ENCODE results near the gene CFAP157. TPM values are rescaled to one million over a fixed set of nuclear protein-coding genes. Genes with fewer than 3 reads are reported as not detected.

The CFAP157 gene
- total RNA-seq, 1 donor from 2014 or later, result not detected

DNA sequence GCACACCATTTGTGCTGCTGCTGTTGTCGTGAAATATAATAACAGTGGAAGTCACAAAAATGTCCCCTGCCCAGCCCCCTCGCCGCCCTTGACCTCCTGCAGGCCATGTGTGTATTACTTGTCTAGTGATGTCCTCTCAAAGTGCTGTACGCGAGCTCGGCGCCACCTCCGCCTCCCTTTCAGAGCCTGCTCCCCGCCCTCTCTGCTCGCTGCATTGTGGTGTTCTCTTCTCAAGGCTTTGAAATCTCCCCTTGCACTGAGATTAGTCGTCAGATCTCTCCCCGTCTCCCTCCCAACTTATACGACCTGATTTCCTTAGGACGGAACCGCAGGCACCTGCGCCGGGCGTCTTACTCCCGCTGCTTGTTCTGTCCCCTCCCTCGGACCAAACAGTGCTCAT is 14.7 kb upstream of the CFAP157 start:
- intact Hi-C loops (cut with micrococcal nuclease), result no loop called here
- ATAC-seq (ENCODE audit: low read depth) (no peak), DNase-seq (no peak)
- CTCF ChIA-PET, result no interaction called here
- POLR2A ChIA-PET, result no interaction called here
- Mint-ChIP-seq H3K4me1 (no peaks in the 10 kb centered on the region), H3K27me3 (no peaks in the 10 kb centered on the region), H3K9me3 (no peaks in the 10 kb centered on the region), H3K36me3 (ENCODE audit: low read depth) (no peaks in the 10 kb centered on the region), H3K27ac (no peak overlapping the region), H3K4me3 (no peak overlapping the region)
- TF ChIP-seq, protein P1, sequence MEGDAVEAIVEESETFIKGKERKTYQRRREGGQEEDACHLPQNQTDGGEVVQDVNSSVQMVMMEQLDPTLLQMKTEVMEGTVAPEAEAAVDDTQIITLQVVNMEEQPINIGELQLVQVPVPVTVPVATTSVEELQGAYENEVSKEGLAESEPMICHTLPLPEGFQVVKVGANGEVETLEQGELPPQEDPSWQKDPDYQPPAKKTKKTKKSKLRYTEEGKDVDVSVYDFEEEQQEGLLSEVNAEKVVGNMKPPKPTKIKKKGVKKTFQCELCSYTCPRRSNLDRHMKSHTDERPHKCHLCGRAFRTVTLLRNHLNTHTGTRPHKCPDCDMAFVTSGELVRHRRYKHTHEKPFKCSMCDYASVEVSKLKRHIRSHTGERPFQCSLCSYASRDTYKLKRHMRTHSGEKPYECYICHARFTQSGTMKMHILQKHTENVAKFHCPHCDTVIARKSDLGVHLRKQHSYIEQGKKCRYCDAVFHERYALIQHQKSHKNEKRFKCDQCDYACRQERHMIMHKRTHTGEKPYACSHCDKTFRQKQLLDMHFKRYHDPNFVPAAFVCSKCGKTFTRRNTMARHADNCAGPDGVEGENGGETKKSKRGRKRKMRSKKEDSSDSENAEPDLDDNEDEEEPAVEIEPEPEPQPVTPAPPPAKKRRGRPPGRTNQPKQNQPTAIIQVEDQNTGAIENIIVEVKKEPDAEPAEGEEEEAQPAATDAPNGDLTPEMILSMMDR (IDR thresholded peaks at IDR 0.05), result no peak

DNA sequence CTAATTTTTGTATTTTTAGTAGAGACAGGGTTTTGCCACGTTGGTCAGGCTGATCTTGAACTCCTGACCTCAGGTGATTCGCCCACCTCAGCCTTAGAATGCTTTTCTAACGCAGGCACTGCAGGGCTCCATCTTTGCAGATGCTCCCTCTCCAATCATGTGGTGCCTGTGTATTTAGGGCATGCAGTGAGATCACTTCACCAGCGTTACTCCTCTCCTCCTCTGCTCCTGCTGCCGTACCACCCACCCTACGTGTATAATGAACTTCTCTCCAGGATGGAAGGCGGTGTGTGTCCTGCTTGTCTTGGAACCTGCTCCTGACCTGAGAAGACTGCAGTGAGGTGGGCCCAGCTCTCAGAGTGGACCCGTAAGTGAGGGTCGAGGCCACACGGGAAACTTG is 13.6 kb upstream of the CFAP157 start:
- intact Hi-C loops (cut with micrococcal nuclease), result no loop called here
- Mint-ChIP-seq H3K27me3 (no peaks in the 10 kb centered on the region), H3K4me1 (no peaks in the 10 kb centered on the region), H3K36me3 (ENCODE audit: low read depth) (no peaks in the 10 kb centered on the region), H3K9me3 (no peaks in the 10 kb centered on the region), H3K27ac (no peak overlapping the region), H3K4me3 (no peak overlapping the region)
- no peak for ATAC-seq (ENCODE audit: low read depth)
- POLR2A ChIA-PET, result no interaction called here
- TF ChIP-seq, protein P1 (IDR thresholded peaks at IDR 0.05), result no peak
- CTCF ChIA-PET, result no interaction called here
- no peak for DNase-seq

DNA sequence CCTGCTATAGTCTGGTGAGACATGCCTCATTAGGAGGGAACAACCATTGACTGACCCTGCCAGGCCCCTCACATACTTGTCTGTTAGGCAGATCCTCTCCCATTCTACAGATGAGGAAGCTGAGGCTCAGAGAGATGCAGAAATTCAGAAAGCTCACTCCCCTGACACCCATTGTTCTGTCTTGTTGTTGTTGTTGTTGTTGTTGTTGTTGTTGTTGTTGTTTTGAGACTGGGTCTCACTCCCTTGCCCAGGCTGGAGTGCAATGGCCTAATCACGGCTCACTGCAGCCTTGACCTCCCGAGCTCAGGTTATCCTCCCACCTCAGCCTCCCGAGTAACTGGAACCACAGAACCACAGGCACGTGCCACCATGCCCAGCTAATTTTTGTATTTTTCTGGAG is 13.1 kb upstream of the CFAP157 start:
- H3K4me3 Mint-ChIP-seq, result no peak overlapping the region
- no peaks in the 10 kb centered on the region for H3K9me3 Mint-ChIP-seq

DNA sequence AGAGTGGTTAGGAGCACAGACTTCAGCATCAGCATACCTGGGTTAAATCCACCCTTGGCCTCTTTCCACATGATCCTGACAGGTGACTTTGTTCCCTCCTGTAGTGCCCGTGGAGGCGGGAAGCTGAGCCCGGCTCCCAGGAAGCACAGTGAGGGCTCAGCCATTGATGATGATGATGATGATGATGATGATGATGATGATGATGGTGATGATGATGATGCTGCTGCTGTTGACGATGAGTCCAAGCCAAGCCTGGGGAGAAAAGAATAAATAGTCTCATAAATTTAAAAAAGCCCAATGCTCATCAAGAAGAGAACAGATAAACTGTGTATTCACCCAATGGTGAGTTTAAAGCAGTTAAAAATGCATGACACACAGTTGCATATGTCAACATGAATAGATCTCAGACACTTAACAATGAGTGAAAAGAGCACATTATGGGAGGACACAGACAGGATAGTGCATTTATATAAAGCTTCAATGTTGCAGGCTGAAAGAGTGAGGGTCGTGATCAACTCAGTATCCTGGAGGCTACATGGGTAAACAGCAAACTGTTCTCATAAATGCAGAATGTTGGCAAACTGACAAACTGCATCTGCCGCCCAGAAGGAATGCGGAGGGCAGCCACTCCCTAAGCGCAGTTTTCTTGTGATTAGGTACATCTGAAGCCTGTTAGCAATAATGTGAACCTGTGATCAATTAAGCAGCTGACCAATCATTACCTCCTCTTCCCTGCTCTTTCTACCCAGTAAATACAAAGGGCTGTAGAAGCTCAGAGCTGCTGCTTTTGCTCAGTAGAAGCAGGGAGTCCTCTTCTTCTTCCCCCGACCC is 11.7 kb upstream of the CFAP157 start:
- H3K4me3 Mint-ChIP-seq, result no peak overlapping the region
- DNase-seq, result no peak
- POLR2A ChIA-PET, result no interaction called here
- H3K9me3 Mint-ChIP-seq, result no peaks in the 10 kb centered on the region
- H3K4me1 Mint-ChIP-seq, result peaks cover 12% of the 10 kb centered on the region
- TF ChIP-seq, protein P1 (IDR thresholded peaks at IDR 0.05), result no peak
- H3K36me3 Mint-ChIP-seq (ENCODE audit: low read depth), result no peaks in the 10 kb centered on the region
- no peak for ATAC-seq (ENCODE audit: low read depth)
- H3K27ac Mint-ChIP-seq, result no peak overlapping the region
- intact Hi-C loops (cut with micrococcal nuclease), result no loop called here
- no peaks in the 10 kb centered on the region for H3K27me3 Mint-ChIP-seq
- CTCF ChIA-PET, result interaction anchor here (0.5 kb wide), 1 partner anchor 175 kb away, joined by 3 read pairs; no protein-coding TSS in a partner anchor

More for the DNA sequence above, 13.1 kb upstream of the CFAP157 start:
- H3K27ac Mint-ChIP-seq, result no peak overlapping the region
- H3K36me3 Mint-ChIP-seq (ENCODE audit: low read depth), result no peaks in the 10 kb centered on the region
- ATAC-seq (ENCODE audit: low read depth) (no peak), DNase-seq (no peak)
- TF ChIP-seq, protein P1 (IDR thresholded peaks at IDR 0.05), result no peak
- ChIA-PET POLR2A (interaction anchor here (0.6 kb wide), 1 partner anchor 9 kb away, joined by 3 read pairs; no protein-coding TSS in a partner anchor), CTCF (no interaction called here)
- no peaks in the 10 kb centered on the region for H3K4me1 Mint-ChIP-seq
- H3K27me3 Mint-ChIP-seq, result no peaks in the 10 kb centered on the region
- intact Hi-C loops (cut with micrococcal nuclease), result no loop called here

DNA sequence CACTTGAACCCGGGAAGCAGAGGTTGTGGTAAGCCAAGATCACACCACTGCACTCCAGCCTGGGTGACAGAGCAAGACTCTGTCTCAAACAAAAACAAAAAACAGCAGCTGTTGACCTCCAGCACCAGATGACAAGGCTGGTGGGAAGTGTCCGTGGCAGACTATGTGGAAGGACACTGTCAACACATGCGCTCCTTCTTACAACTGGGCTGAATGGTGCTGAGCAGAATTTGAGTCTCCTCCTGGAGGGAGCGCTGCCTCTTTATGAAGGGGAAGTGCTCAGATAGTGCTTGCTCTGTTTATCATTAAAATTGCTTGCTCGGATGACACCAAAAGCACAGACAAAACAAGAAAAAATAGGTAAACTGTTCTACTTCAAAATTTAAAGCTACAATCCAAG is 9.2 kb upstream of the CFAP157 start:
- H3K9me3 Mint-ChIP-seq, result no peaks in the 10 kb centered on the region
- no peak overlapping the region for H3K27ac Mint-ChIP-seq
- ChIA-PET CTCF (no interaction called here), POLR2A (no interaction called here)
- no peak overlapping the region for H3K4me3 Mint-ChIP-seq
- peaks cover 16% of the 10 kb centered on the region for H3K4me1 Mint-ChIP-seq
- no peak for ATAC-seq (ENCODE audit: low read depth)
- intact Hi-C loops (cut with micrococcal nuclease), result no loop called here
- no peaks in the 10 kb centered on the region for H3K27me3 Mint-ChIP-seq
- TF ChIP-seq, protein P1 (IDR thresholded peaks at IDR 0.05), result no peak
- DNase-seq, result no peak
- H3K36me3 Mint-ChIP-seq (ENCODE audit: low read depth), result no peaks in the 10 kb centered on the region

Data from activated B cell treated with CpG ODN at 0.5 μM for 24 hours (primary cell).